Activated T-helper 9 cell treated with anti-CD3 and anti-CD28 coated beads, Interleukin-2, amount 50 U/mL, for 16 hours (primary cell): ENCODE measurements around the gene TMEM186.
"Not testable (repeated sequence)": the region's sequence is repeated elsewhere in the genome, so short reads cannot be mapped to it uniquely, and the experiment has no call there.

Experiments used
- DNase-seq: peaks from one replicate; pipeline ENCODE4 v3.0.0-alpha.2; 2020; ENCODE audit warnings: low read depth

The TMEM186 gene

GRCh38 chr16:8774208-8774607 is 23.2 kb downstream of the TMEM186 start:
- no peak for DNase-seq

GRCh38 chr16:8773537-8773936 is 23.9 kb downstream of the TMEM186 start:
- no peak for DNase-seq

GRCh38 chr16:8768692-8769091 is 28.7 kb downstream of the TMEM186 start:
- no peak for DNase-seq

GRCh38 chr16:8768283-8768682 is 29.2 kb downstream of the TMEM186 start:
- no peak for DNase-seq

- DNase-seq, result no peak
Measured at GRCh38 chr16:8767176-8767575, 30.3 kb downstream of the TMEM186 start.

GRCh38 chr16:8764525-8765250 is 32.8 kb downstream of the TMEM186 start:
- DNase-seq, result no peak

GRCh38 chr16:8763899-8764298 is 33.5 kb downstream of the TMEM186 start:
- no peak for DNase-seq

GRCh38 chr16:8763083-8763482 is 34.4 kb downstream of the TMEM186 start:
- no peak for DNase-seq

GRCh38 chr16:8762254-8762653 is 35.2 kb downstream of the TMEM186 start:
- DNase-seq, result no peak

GRCh38 chr16:8761078-8761477 is 36.4 kb downstream of the TMEM186 start:
- DNase-seq, result no peak

- no peak for DNase-seq
Measured at GRCh38 chr16:8760021-8760420, 37.4 kb downstream of the TMEM186 start.

GRCh38 chr16:8758022-8758421 is 39.4 kb downstream of the TMEM186 start:
- no peak for DNase-seq

GRCh38 chr16:8756755-8757154 is 40.7 kb downstream of the TMEM186 start:
- DNase-seq, result no peak

- DNase-seq, result no peak
Measured at GRCh38 chr16:8753416-8754054, 43.9 kb downstream of the TMEM186 start.

GRCh38 chr16:8752706-8753105 is 44.7 kb downstream of the TMEM186 start:
- no peak for DNase-seq

- DNase-seq, result no peak
Measured at GRCh38 chr16:8751481-8752311, 45.7 kb downstream of the TMEM186 start.

GRCh38 chr16:8748944-8749343 is 48.5 kb downstream of the TMEM186 start:
- DNase-seq, result not testable (repeated sequence)
